Measurements from ENCODE around the gene HOXC10.

DNA sequence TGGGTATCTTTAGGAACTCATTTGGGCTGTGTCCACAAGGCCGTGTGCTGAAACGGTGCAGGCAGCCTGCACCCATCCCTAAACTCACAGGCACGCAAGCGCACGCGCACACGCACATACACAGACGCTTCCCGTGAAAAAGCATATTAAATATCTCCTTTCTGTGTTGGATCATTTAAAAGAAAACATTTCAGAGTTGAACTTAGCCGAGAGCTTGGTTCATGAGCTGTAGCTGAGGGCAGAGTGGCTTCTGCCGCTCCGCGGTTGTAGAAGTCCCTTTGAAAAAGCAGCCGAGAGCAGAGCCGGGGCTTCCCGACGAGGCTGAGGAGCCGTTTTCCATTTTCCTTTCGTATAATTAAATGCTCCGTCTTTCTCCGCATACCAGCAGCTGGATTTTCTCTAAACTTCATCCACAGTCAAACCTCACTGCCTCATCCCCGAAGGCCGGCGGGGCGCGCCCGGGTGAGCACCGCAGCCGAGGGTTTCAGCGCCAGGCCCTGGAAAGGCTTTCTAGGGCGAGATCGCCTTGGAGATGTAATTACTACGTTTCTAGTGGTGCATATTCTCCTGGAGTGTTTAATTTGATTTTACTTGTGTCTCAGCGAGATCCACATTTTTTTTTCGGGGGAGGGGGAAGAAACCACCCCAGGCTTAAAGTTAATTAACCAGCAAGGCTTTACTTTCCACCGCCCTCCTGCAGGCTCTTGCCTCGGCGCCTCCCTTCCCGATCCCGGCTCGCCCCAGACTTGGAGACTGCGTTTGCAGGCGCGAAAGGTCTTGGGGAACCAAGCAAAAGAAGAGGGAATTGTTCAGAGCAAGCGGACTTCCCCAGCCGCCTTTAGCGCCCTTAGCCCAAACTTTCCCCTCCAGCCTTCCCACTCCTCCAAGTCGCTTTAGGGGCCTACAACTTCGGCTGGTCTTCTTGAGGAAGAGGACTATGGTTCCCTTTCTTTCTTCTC lies 49.3 kb upstream of the HOXC10 start:
- TF ChIP-seq, protein P1, sequence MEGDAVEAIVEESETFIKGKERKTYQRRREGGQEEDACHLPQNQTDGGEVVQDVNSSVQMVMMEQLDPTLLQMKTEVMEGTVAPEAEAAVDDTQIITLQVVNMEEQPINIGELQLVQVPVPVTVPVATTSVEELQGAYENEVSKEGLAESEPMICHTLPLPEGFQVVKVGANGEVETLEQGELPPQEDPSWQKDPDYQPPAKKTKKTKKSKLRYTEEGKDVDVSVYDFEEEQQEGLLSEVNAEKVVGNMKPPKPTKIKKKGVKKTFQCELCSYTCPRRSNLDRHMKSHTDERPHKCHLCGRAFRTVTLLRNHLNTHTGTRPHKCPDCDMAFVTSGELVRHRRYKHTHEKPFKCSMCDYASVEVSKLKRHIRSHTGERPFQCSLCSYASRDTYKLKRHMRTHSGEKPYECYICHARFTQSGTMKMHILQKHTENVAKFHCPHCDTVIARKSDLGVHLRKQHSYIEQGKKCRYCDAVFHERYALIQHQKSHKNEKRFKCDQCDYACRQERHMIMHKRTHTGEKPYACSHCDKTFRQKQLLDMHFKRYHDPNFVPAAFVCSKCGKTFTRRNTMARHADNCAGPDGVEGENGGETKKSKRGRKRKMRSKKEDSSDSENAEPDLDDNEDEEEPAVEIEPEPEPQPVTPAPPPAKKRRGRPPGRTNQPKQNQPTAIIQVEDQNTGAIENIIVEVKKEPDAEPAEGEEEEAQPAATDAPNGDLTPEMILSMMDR (IDR thresholded peaks at IDR 0.05): no peak
- no peak for TF ChIP-seq POLR2A (IDR thresholded peaks at IDR 0.05)
